ENCODE results near the gene CCSER1.

GRCh38 chr4:91028228-91028627 is 901.0 kb downstream of the CCSER1 start:
- TF ChIP-seq CTCF (IDR thresholded peaks at IDR 0.05; ENCODE audit: low read depth, low read length, poor library complexity, severe bottlenecking) = no peak
- no peak for TF ChIP-seq EZH2phosphoT487 (IDR thresholded peaks at IDR 0.05; ENCODE audit: borderline replicate concordance, low read length)
